ENCODE results near the gene IL3.
"Not testable (repeated sequence)": the region's sequence is repeated elsewhere in the genome, so short reads cannot be mapped to it uniquely, and the experiment has no call there.

IL3 gene

GRCh38 chr5:132098151-132098594 is 37.7 kb downstream of the IL3 start:
- DNase-seq, result no peak

- no peak for DNase-seq
Observed at GRCh38 chr5:132098621-132099020, 38.2 kb downstream of the IL3 start.

- DNase-seq, result no peak
Observed at GRCh38 chr5:132099076-132099748, 38.8 kb downstream of the IL3 start.

- no peak for DNase-seq
Observed at GRCh38 chr5:132099905-132100304, 39.5 kb downstream of the IL3 start.

GRCh38 chr5:132100672-132101261 is 40.3 kb downstream of the IL3 start:
- no peak for DNase-seq

GRCh38 chr5:132101385-132101880 is 41.0 kb downstream of the IL3 start:
- DNase-seq, result no peak

GRCh38 chr5:132102101-132102701 is 41.7 kb downstream of the IL3 start:
- no peak for DNase-seq

GRCh38 chr5:132102944-132103331 is 42.5 kb downstream of the IL3 start:
- DNase-seq, result no peak

- peak; percentile 10 for DNase-seq
Observed at GRCh38 chr5:132103332-132103951, 43.0 kb downstream of the IL3 start.

- no peak for DNase-seq
Observed at GRCh38 chr5:132103969-132104391, 43.5 kb downstream of the IL3 start.

- no peak for DNase-seq
Observed at GRCh38 chr5:132104556-132104955, 44.1 kb downstream of the IL3 start.

- no peak for DNase-seq
Observed at GRCh38 chr5:132105688-132106087, 45.2 kb downstream of the IL3 start.

GRCh38 chr5:132108495-132108894 is 48.0 kb downstream of the IL3 start:
- not testable (repeated sequence) for DNase-seq

- not testable (repeated sequence) for DNase-seq
Observed at GRCh38 chr5:132108957-132109356, 48.5 kb downstream of the IL3 start.

GRCh38 chr5:132109494-132110053 is 49.1 kb downstream of the IL3 start:
- DNase-seq, result no peak

GRCh38 chr5:132110195-132110594 is 49.7 kb downstream of the IL3 start:
- no peak for DNase-seq

- DNase-seq, result no peak
Observed at GRCh38 chr5:132110930-132111329, 50.5 kb downstream of the IL3 start.

- no peak for DNase-seq
Observed at GRCh38 chr5:132112111-132112510, 51.7 kb downstream of the IL3 start.
